GM12891 (cell line): ENCODE results near the gene DDC.

Experiments
- PAX5 ChIP-seq: IDR thresholded peaks from 2 replicates; pipeline ENCODE4 v1.6.1; 2011; ENCODE audit warnings: low read length, moderate library complexity, mild to moderate bottlenecking; ENCODE audit not compliant: insufficient read depth, severe bottlenecking
- POLR2A ChIP-seq: IDR thresholded peaks from 2 replicates; pipeline ENCODE4 v1.6.1; 2011; ENCODE audit warnings: low read depth, low read length, control low read depth
- POLR2AphosphoS5 ChIP-seq: IDR thresholded peaks from 2 replicates; pipeline ENCODE4 v1.6.1; 2011; ENCODE audit warnings: low read depth, low read length, control low read depth
- POU2F2 ChIP-seq: IDR thresholded peaks from 2 replicates; pipeline ENCODE4 v1.6.1; 2011; ENCODE audit warnings: low read depth, mild to moderate bottlenecking, control low read depth, low read length, moderate library complexity
- SPI1 ChIP-seq: IDR thresholded peaks from 2 replicates; pipeline ENCODE4 v1.6.1; 2011; ENCODE audit warnings: low read depth, low read length, control low read depth
- TAF1 ChIP-seq: IDR thresholded peaks from 2 replicates; pipeline ENCODE4 v1.6.1; 2011; ENCODE audit warnings: low read depth, low read length, control low read depth

DNA sequence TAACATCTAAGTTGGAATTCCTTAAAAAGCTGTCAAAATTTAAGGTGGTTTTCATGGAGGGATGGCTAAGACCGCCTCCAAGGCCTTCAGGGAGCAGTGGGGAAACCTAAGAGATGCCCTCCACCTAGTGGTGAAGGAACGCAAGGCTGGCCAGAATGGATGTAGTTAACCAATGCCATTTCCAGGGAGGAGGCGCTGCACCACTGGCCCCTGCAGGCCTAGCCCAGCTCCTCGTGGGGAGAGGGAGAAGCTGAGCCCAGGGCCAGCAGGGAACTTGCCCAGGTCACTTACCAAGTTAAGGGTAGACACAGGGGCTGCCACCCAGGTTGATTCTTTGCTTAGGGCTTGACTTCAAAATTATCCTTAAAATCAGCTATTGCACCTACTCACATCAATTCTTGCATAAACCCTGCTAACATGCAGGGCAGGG is 147.1 kb downstream of the DDC start:
- no peak for TF ChIP-seq PAX5
- no peak for TF ChIP-seq POLR2A
- TF ChIP-seq POLR2AphosphoS5: no peak
- no peak for TF ChIP-seq TAF1
- TF ChIP-seq POU2F2: no peak
- TF ChIP-seq SPI1: no peak
